Mammary epithelial cell (primary cell): ENCODE results near the gene SCIN.

Source experiments
- CTCF ChIP-seq, 2 donors: IDR thresholded peaks in 1 of 2; conservative IDR thresholded peaks in 1 of 2; 2 replicates each; pipeline ENCODE4 v1.5.1; 2011 to 2012; ENCODE audit warnings: inconsistent platforms in 2 of 2, low read length in 2 of 2, mild to moderate bottlenecking in 2 of 2, control low read depth in 1 of 2, low read depth in 1 of 2; ENCODE audit not compliant: insufficient read depth in 1 of 2; ENCODE audit errors: extremely low read depth in 1 of 2
- EZH2 ChIP-seq: IDR thresholded peaks from 2 replicates; pipeline ENCODE4 v1.6.1; 2012; ENCODE audit warnings: low read length, inconsistent platforms, borderline replicate concordance

GRCh38 chr7:12552876-12553275 is 17.6 kb upstream of the SCIN start:
- TF ChIP-seq CTCF (conservative IDR thresholded peaks at IDR 0.05 in 1 of 2, IDR thresholded peaks at IDR 0.05 in 1 of 2; ENCODE audit: extremely low read depth in 1 of 2, insufficient read depth in 1 of 2, low read depth in 1 of 2, low read length in 2 of 2), result no peak
- no peak for TF ChIP-seq EZH2
